Measurements from ENCODE around the gene ANTXR1. TPM values are rescaled to one million over a fixed set of nuclear protein-coding genes. Genes with fewer than 3 reads are reported as not detected.

Gene ANTXR1
- total RNA-seq, 1 experiment from 2014 or later: 48.3 TPM

DNA sequence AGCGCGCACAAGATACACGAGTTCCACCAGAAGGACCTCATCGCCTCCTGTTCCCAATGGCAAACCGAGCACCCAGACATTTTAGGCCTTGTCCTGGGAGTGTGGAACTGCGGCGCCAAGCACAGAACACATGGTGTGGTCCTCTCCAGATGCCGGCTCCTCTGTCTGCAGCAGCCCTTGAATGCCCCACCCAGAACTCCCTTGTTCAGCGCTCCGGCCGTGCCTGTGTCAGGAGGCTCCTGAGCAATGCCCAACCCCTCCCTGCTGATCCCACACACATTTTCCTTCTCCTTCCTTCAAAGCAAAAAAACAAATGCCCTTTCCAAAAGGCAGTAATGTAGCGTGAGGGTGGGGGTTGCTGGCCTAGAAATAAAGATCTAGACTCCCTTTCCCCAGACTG lies 284.2 kb downstream of the ANTXR1 start:
- CTCF ChIA-PET: no interaction called here
- Histone ChIP-seq H3K27ac (no peak overlapping the region), H3K4me1 (replicated peaks; ENCODE audit: insufficient read depth) (no peaks in the 10 kb centered on the region), H3K27me3 (ENCODE audit: insufficient read depth, low read depth) (no peaks in the 10 kb centered on the region), H3K4me3 (no peak overlapping the region), H3K9me2 (ENCODE audit: insufficient read depth) (no peaks in the 10 kb centered on the region), H2AFZ (no peak overlapping the region), H3K9me3 (ENCODE audit: insufficient read depth, low read depth) (no peaks in the 10 kb centered on the region), H3K36me3 (ENCODE audit: low read depth) (no peaks in the 10 kb centered on the region), H3K79me2 (ENCODE audit: low read depth) (no peaks in the 10 kb centered on the region), H3K4me2 (no peak overlapping the region), H4K20me1 (ENCODE audit: insufficient read depth) (no peaks in the 10 kb centered on the region), H3F3A (ENCODE audit: insufficient read depth, low read depth) (no peaks in the 10 kb centered on the region)
- TF ChIP-seq CTCF (conservative IDR thresholded peaks at IDR 0.05) (no peak), EZH2 (IDR thresholded peaks at IDR 0.05; ENCODE audit: low read depth) (no peak)
- DNase-seq: no peak
- POLR2A ChIA-PET (ENCODE audit: unreplicated experiment): no interaction called here
- BruUV-seq (replicated peaks): no TSS peak
- intact Hi-C loops (cut with micrococcal nuclease; ENCODE audit: unreplicated experiment): no loop called here

DNA sequence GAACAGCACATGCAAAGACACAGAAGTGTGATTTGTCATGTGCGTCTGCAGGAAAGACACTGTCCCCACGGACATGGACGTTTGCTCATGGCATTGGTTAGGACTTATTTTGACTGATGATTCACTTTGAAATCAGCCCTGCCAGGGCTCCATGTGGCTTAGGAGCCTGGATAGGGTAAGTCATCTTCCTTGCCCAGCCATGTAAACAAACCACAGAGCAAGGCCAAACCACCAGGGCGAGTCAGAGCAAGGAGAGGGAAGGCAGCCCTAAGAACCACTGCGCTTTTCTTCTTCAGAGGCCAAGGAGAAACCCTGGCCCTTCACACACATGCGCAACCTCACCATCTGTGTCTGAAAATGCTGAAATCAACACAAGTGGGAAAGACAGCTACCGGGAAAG lies 285.3 kb downstream of the ANTXR1 start:
- CTCF ChIA-PET: no interaction called here
- Histone ChIP-seq H4K20me1 (ENCODE audit: insufficient read depth) (no peaks in the 10 kb centered on the region), H3K4me3 (no peak overlapping the region), H2AFZ (no peak overlapping the region), H3K36me3 (ENCODE audit: low read depth) (no peaks in the 10 kb centered on the region), H3K27me3 (ENCODE audit: insufficient read depth, low read depth) (no peaks in the 10 kb centered on the region), H3F3A (ENCODE audit: insufficient read depth, low read depth) (no peaks in the 10 kb centered on the region), H3K9me3 (ENCODE audit: insufficient read depth, low read depth) (no peaks in the 10 kb centered on the region), H3K27ac (no peak overlapping the region), H3K4me1 (replicated peaks; ENCODE audit: insufficient read depth) (no peaks in the 10 kb centered on the region), H3K79me2 (ENCODE audit: low read depth) (no peaks in the 10 kb centered on the region), H3K4me2 (peak overlapping the region; percentile 23; the same call in 1 of the 2 replicates), H3K9me2 (ENCODE audit: insufficient read depth) (no peaks in the 10 kb centered on the region)
- DNase-seq: peak; percentile 34 to 54
- TF ChIP-seq EZH2 (IDR thresholded peaks at IDR 0.05; ENCODE audit: low read depth): no peak
- no peak for TF ChIP-seq CTCF (conservative IDR thresholded peaks at IDR 0.05)
- POLR2A ChIA-PET (ENCODE audit: unreplicated experiment): no interaction called here
- intact Hi-C loops (cut with micrococcal nuclease; ENCODE audit: unreplicated experiment): no loop called here
- no TSS peak for BruUV-seq (replicated peaks)

- H4K20me1 ChIP-seq (ENCODE audit: insufficient read depth): no peaks in the 10 kb centered on the region
- H3F3A ChIP-seq (ENCODE audit: insufficient read depth, low read depth): no peaks in the 10 kb centered on the region
- no peak for TF ChIP-seq EZH2 (IDR thresholded peaks at IDR 0.05; ENCODE audit: low read depth)
- CTCF ChIA-PET: interaction anchor here (0.5 kb wide), 1 partner anchor 286 kb away, joined by 8 read pairs; the partner anchor contains the start of gene ANTXR1
- H3K9me2 ChIP-seq (ENCODE audit: insufficient read depth): no peaks in the 10 kb centered on the region
- DNase-seq: no peak
- no peak overlapping the region for H2AFZ ChIP-seq
- H3K9me3 ChIP-seq (ENCODE audit: insufficient read depth, low read depth): no peaks in the 10 kb centered on the region
- no peak overlapping the region for H3K27ac ChIP-seq
- no peaks in the 10 kb centered on the region for H3K36me3 ChIP-seq (ENCODE audit: low read depth)
- POLR2A ChIA-PET (ENCODE audit: unreplicated experiment): no interaction called here
- H3K27me3 ChIP-seq (ENCODE audit: insufficient read depth, low read depth): no peaks in the 10 kb centered on the region
- peak overlapping the region; percentile 23; the same call in 1 of the 2 replicates for H3K4me2 ChIP-seq
- no peak overlapping the region for H3K4me3 ChIP-seq
- H3K4me1 ChIP-seq (replicated peaks; ENCODE audit: insufficient read depth): no peaks in the 10 kb centered on the region
- intact Hi-C loops (cut with micrococcal nuclease; ENCODE audit: unreplicated experiment): no loop called here
- no TSS peak for BruUV-seq (replicated peaks)
- H3K79me2 ChIP-seq (ENCODE audit: low read depth): no peaks in the 10 kb centered on the region
These were observed 285.9 kb downstream of the ANTXR1 start for GRCh38 chr2:69298862-69299261.

Small RNA genes lying within 50 kb of the gene (microRNA-seq; reads per million reads assigned to microRNA genes)
- gene MIR3126 (ENCODE audit: borderline number of aligned reads, borderline replicate concordance): not detected

Other genes starting within 250 kb of the ANTXR1 start
- gene BMP10, start 141.8 kb upstream of the ANTXR1 start, total RNA-seq (2021): not detected in 2 replicates
- not detected in 2 replicates for gene GKN2, start 60.3 kb upstream of the ANTXR1 start, total RNA-seq (2021)
- gene GKN1, start 38.5 kb upstream of the ANTXR1 start, total RNA-seq (2021): not detected in 2 replicates